Measurements from ENCODE around the gene MAGI1. TPM values are rescaled to one million over a fixed set of nuclear protein-coding genes. Genes with fewer than 3 reads are reported as not detected.

The MAGI1 gene
- total RNA-seq, 3 donors from 2014 or later (not counting 1 experiment from before 2014, with no cell fraction given), result not detected

DNA sequence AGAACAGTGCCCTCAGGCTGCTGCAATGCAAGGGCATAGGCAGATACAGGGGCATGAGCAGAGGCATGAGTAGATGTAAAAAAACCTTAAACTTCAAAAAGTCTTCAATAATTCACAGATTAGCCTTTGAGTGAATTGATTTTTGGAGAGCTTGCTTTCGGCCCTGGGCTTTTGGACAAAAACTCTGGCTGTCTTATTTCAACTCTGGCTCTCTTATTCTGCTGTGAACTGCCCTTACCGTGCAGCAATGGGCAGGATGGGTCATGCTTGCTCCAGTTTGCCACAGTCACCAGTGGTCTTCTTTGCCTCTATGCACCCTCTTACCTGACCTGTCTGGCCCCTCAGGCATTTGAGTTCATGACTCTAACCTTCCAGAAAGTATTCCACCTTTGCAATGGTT, 555.7 kb downstream of the MAGI1 start:
- peaks cover 4 to 5% of the 10 kb centered on the region in 2 donors for H3K9me3 Mint-ChIP-seq
- DNase-seq, result no peak
- ATAC-seq, result no peak
- Histone ChIP-seq H3K27ac (ENCODE audit: low read length) (no peak overlapping the region), H3K4me1 (ENCODE audit: control insufficient read depth, insufficient read depth, low read length) (no peaks in the 10 kb centered on the region), H3K4me3 (ENCODE audit: low read length) (no peak overlapping the region), H3K9me3 (ENCODE audit: control insufficient read depth, insufficient read depth, low read length) (no peaks in the 10 kb centered on the region), H3K27me3 (ENCODE audit: control insufficient read depth, insufficient read depth, low read length) (no peaks in the 10 kb centered on the region), H3K36me3 (ENCODE audit: control insufficient read depth, insufficient read depth, low read length) (no peaks in the 10 kb centered on the region)
- intact Hi-C loops (cut with micrococcal nuclease), result no loop called here
- no peaks in the 10 kb centered on the region for H3K4me1 Mint-ChIP-seq
- TF ChIP-seq, protein P1, sequence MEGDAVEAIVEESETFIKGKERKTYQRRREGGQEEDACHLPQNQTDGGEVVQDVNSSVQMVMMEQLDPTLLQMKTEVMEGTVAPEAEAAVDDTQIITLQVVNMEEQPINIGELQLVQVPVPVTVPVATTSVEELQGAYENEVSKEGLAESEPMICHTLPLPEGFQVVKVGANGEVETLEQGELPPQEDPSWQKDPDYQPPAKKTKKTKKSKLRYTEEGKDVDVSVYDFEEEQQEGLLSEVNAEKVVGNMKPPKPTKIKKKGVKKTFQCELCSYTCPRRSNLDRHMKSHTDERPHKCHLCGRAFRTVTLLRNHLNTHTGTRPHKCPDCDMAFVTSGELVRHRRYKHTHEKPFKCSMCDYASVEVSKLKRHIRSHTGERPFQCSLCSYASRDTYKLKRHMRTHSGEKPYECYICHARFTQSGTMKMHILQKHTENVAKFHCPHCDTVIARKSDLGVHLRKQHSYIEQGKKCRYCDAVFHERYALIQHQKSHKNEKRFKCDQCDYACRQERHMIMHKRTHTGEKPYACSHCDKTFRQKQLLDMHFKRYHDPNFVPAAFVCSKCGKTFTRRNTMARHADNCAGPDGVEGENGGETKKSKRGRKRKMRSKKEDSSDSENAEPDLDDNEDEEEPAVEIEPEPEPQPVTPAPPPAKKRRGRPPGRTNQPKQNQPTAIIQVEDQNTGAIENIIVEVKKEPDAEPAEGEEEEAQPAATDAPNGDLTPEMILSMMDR (IDR thresholded peaks at IDR 0.05), result no peak
- H3K36me3 Mint-ChIP-seq, result no peaks in the 10 kb centered on the region
- H3K4me3 Mint-ChIP-seq, result no peak overlapping the region
- no peaks in the 10 kb centered on the region for H3K27me3 Mint-ChIP-seq (ENCODE audit: low read depth in 2 of 2)
- WGBS (ENCODE audit: insufficient coverage), result 81% methylated on average over 2 of the region's 2 CpGs
- H3K27ac Mint-ChIP-seq, result no peak overlapping the region

DNA sequence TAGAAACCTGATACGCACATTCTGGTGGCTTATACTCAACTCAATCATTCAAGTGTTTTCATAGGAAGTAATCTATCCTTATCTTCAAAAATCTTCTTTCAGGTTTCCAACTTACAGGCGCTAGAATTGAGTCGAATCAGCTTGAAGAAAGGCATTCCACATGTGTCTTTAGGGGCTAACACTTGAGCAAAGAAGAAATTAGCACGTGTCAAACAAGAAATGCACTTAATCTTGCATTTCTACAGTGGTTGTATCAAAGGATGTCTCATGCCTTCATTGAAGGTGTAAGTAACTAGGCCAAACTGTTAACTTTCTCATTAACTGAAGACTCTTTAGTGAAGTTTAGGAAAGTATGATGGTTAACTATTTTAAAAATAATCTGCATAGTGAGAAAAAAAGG, 557.6 kb downstream of the MAGI1 start:
- H3K4me3 ChIP-seq (ENCODE audit: low read length), result no peak overlapping the region
- H3K9me3 ChIP-seq (ENCODE audit: control insufficient read depth, insufficient read depth, low read length), result no peaks in the 10 kb centered on the region
- intact Hi-C loops (cut with micrococcal nuclease), result no loop called here
- Mint-ChIP-seq H3K27ac (no peak overlapping the region), H3K27me3 (ENCODE audit: low read depth in 2 of 2) (no peaks in the 10 kb centered on the region), H3K9me3 (peaks cover 4 to 5% of the 10 kb centered on the region in 2 donors), H3K4me3 (no peak overlapping the region), H3K4me1 (no peaks in the 10 kb centered on the region), H3K36me3 (no peaks in the 10 kb centered on the region)
- no peaks in the 10 kb centered on the region for H3K4me1 ChIP-seq (ENCODE audit: control insufficient read depth, insufficient read depth, low read length)
- DNase-seq (no peak), ATAC-seq (no peak)
- no peaks in the 10 kb centered on the region for H3K36me3 ChIP-seq (ENCODE audit: control insufficient read depth, insufficient read depth, low read length)
- TF ChIP-seq, protein P1 (IDR thresholded peaks at IDR 0.05), result no peak
- no peaks in the 10 kb centered on the region for H3K27me3 ChIP-seq (ENCODE audit: control insufficient read depth, insufficient read depth, low read length)
- H3K27ac ChIP-seq (ENCODE audit: low read length), result no peak overlapping the region
- WGBS (ENCODE audit: insufficient coverage), result 79% methylated on average over 4 of the region's 4 CpGs

DNA sequence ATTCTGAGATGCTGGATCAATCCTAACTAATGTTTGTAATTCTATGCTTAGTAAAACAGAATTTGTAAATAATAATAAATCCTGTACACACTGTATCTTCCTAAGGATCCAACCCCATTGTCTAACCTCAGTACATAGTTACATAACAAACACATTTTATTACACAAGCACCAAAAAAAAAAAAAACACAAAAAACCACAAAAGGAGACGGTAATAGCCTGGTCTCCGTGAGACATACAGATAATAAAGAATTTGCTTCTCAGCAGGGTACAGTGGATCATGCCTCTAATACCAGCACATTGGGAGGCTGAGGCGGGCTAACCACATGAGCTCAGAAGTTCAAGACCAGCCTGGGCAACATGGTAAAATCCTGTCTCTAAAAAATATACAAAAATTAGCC, 558.7 kb downstream of the MAGI1 start:
- intact Hi-C loops (cut with micrococcal nuclease), result no loop called here
- Histone ChIP-seq H3K4me1 (ENCODE audit: control insufficient read depth, insufficient read depth, low read length) (no peaks in the 10 kb centered on the region), H3K27me3 (ENCODE audit: control insufficient read depth, insufficient read depth, low read length) (no peaks in the 10 kb centered on the region), H3K36me3 (ENCODE audit: control insufficient read depth, insufficient read depth, low read length) (no peaks in the 10 kb centered on the region), H3K4me3 (ENCODE audit: low read length) (no peak overlapping the region), H3K27ac (ENCODE audit: low read length) (no peak overlapping the region), H3K9me3 (ENCODE audit: control insufficient read depth, insufficient read depth, low read length) (no peaks in the 10 kb centered on the region)
- H3K4me3 Mint-ChIP-seq, result no peak overlapping the region
- H3K4me1 Mint-ChIP-seq, result no peaks in the 10 kb centered on the region
- ATAC-seq (no peak), DNase-seq (no peak)
- H3K36me3 Mint-ChIP-seq, result no peaks in the 10 kb centered on the region
- WGBS (ENCODE audit: insufficient coverage), result 87% methylated on average over 3 of the region's 3 CpGs
- H3K9me3 Mint-ChIP-seq, result peaks cover 3 to 4% of the 10 kb centered on the region in 2 donors
- TF ChIP-seq, protein P1 (IDR thresholded peaks at IDR 0.05), result no peak
- no peaks in the 10 kb centered on the region for H3K27me3 Mint-ChIP-seq (ENCODE audit: low read depth in 2 of 2)
- H3K27ac Mint-ChIP-seq, result no peak overlapping the region

Measured in natural killer cell (primary cell).